HCT116 (cell line): ENCODE data around the gene BMP7. TPM values are rescaled to one million over a fixed set of nuclear protein-coding genes. Genes with fewer than 3 reads are reported as not detected.

ENCODE experiments used
- ATAC-seq: fragments of 200-7000 bp; cut with Tn5 transposase; 2 replicates; pipeline ENCODE4 v1.9.1; 2020; ENCODE audit warnings: mild to moderate bottlenecking, moderate library complexity
- BruUV-seq: library from RNA; stranded (reverse); fragments of 400-500 nt; replicated peaks from 2 replicates; lab custom pipeline; 2021; lab: Mats Ljungman, UMichigan
- CTCF ChIA-PET: fragments of 300-600 bp; sonication (Branson Sonifier 250); formaldehyde crosslinking; loops from one replicate; lab custom pipeline; 2021; ENCODE audit warnings: antibody characterized with exemption; lab: Charles Lee
- POLR2A ChIA-PET: fragments of 300-600, 350-600 bp; sonication (Branson Sonifier 250); formaldehyde crosslinking; loops from one replicate; lab custom pipeline; 2021; ENCODE audit warnings: antibody characterized with exemption; lab: Charles Lee
- RAD21 ChIA-PET, 2 experiments: fragments of 300-600 bp; sonication (Branson Sonifier 250); formaldehyde crosslinking; loops; one replicate each; lab custom pipeline; 2023; ENCODE audit warnings: low total read pairs in 2 of 2; ENCODE audit not compliant: uncharacterized antibody in 2 of 2, unreplicated experiment in 2 of 2, low non-redundant PET in 1 of 2; lab: Charles Lee
- DNase-seq: peaks from one replicate; pipeline ENCODE4 v3.0.0-alpha.2; 2010; ENCODE audit warnings: low read depth, low spot score
- H2AFZ ChIP-seq: fragments of 200-600 bp; shearing (Covaris generic), sonication (generic); 2 replicates; pipeline ENCODE4 v1.6.1; 2017; ENCODE audit warnings: low read depth, mixed run types, mixed read lengths, antibody characterized with exemption, low read length; ENCODE audit not compliant: poor library complexity, severe bottlenecking
- H3K27ac ChIP-seq: 2 replicates; pipeline ENCODE4 v1.5.1; 2012; ENCODE audit warnings: low read depth, low read length
- H3K27me3 ChIP-seq: fragments of 200-600 bp; sonication (generic); 2 replicates; pipeline ENCODE4 v1.6.1; 2016; ENCODE audit warnings: mixed run types, low read length, mixed read lengths; ENCODE audit not compliant: insufficient read depth
- H3K36me3 ChIP-seq, 2 experiments: fragments of 200-500 bp in 1 of 2; fragments of 200-600 bp in 1 of 2; sonication (Bioruptor generic) in 1 of 2; sonication (generic) in 1 of 2; 2 replicates each; pipeline versions ENCODE4 v1.5.1 to v1.6.1; 2014 to 2016; ENCODE audit warnings: low read length in 2 of 2, inconsistent platforms in 1 of 2, mixed read lengths in 1 of 2, mixed run types in 1 of 2; ENCODE audit not compliant: insufficient read depth in 2 of 2, control insufficient read depth in 1 of 2
- H3K4me1 ChIP-seq, 2 experiments: fragments of 200-600 bp in 1 of 2; sonication (generic) in 1 of 2; 2 replicates each; pipeline versions ENCODE4 v1.5.1 to v1.6.1; 2012 to 2017; ENCODE audit warnings: low read length in 2 of 2, inconsistent platforms in 1 of 2, mild to moderate bottlenecking in 1 of 2, mixed read lengths in 1 of 2, mixed run types in 1 of 2, moderate library complexity in 1 of 2; ENCODE audit not compliant: insufficient read depth in 2 of 2, control insufficient read depth in 1 of 2
- H3K4me2 ChIP-seq: fragments of 200-600 bp; sonication (generic); 2 replicates; pipeline ENCODE4 v1.6.1; 2017; ENCODE audit warnings: mixed run types, low read length, mixed read lengths
- H3K4me3 ChIP-seq, 2 experiments: fragments of 200-600 bp in 1 of 2; sonication (generic) in 1 of 2; replicated peaks in 1 of 2; 2 replicates each; pipeline ENCODE4 v1.5.1; 2011 to 2016; ENCODE audit warnings: low read length in 2 of 2, control low read depth in 1 of 2, low read depth in 1 of 2, mild to moderate bottlenecking in 1 of 2, mixed read lengths in 1 of 2, mixed run types in 1 of 2
- H3K79me2 ChIP-seq: fragments of 200-600 bp; sonication (generic); 2 replicates; pipeline ENCODE4 v1.6.1; 2017; ENCODE audit warnings: mild to moderate bottlenecking, mixed run types, low read length, moderate library complexity, mixed read lengths; ENCODE audit not compliant: insufficient read depth
- H3K9ac ChIP-seq: fragments of 200-600 bp; sonication (generic); 2 replicates; pipeline ENCODE4 v1.6.1; 2016; ENCODE audit warnings: low read length, mixed read lengths
- H3K9me2 ChIP-seq: fragments of 200-600 bp; sonication (generic), shearing (Covaris generic); 2 replicates; pipeline ENCODE4 v1.6.1; 2017; ENCODE audit warnings: mixed run types, mild to moderate bottlenecking, moderate library complexity; ENCODE audit not compliant: insufficient read depth
- H3K9me3 ChIP-seq, 2 experiments: fragments of 200-500 bp in 1 of 2; fragments of 200-600 bp in 1 of 2; sonication (Bioruptor generic) in 1 of 2; sonication (generic) in 1 of 2; 2 replicates each; pipeline ENCODE4 v1.6.1; 2014 to 2017; ENCODE audit warnings: low read length in 2 of 2, mixed read lengths in 2 of 2, inconsistent platforms in 1 of 2, low read depth in 1 of 2, mild to moderate bottlenecking in 1 of 2, mixed run types in 1 of 2, moderate library complexity in 1 of 2; ENCODE audit not compliant: control insufficient read depth in 1 of 2, insufficient read depth in 1 of 2
- H4K20me1 ChIP-seq: fragments of 200-600 bp; sonication (generic), shearing (Covaris generic); 2 replicates; pipeline ENCODE4 v1.6.1; 2017; ENCODE audit warnings: mixed run types, mild to moderate bottlenecking, moderate library complexity; ENCODE audit not compliant: insufficient read depth
- CEBPB ChIP-seq: IDR thresholded peaks from 2 replicates; pipeline ENCODE4 v1.6.1; 2012; ENCODE audit warnings: low read depth
- POLR2A ChIP-seq: IDR thresholded peaks from 2 replicates; pipeline ENCODE4 v1.7.0; 2011; ENCODE audit warnings: borderline replicate concordance; ENCODE audit not compliant: insufficient read depth, insufficient read length; ENCODE audit errors: extremely low read depth
- SP1 ChIP-seq: IDR thresholded peaks from 2 replicates; pipeline ENCODE4 v1.6.1; 2012; ENCODE audit warnings: low read depth
- SRF ChIP-seq: IDR thresholded peaks from 2 replicates; pipeline ENCODE4 v1.6.1; 2012; ENCODE audit warnings: low read depth
- YY1 ChIP-seq: IDR thresholded peaks from 2 replicates; pipeline ENCODE4 v1.6.1; 2011; ENCODE audit warnings: low read length, low read depth, moderate library complexity, mild to moderate bottlenecking; ENCODE audit not compliant: insufficient replicate concordance; ENCODE audit errors: extremely low read depth
- intact Hi-C: fragments of 100-400 bp; cut with micrococcal nuclease; formaldehyde crosslinking; loops from 2 replicates; pipeline ENCODE4 v1.10.0; 2022
- total RNA-seq: library from RNA; stranded (reverse); gene quantifications from one replicate; pipeline ENCODE4 v1.2.1, GENCODE V29; 2021; ENCODE audit not compliant: unreplicated experiment
- TF ChIP-seq, protein P1 (sequence below): IDR thresholded peaks from 2 replicates; pipeline ENCODE4 v1.6.1; 2012; ENCODE audit warnings: low read depth
- TF ChIP-seq, protein P2 (sequence below): IDR thresholded peaks from 2 replicates; pipeline ENCODE4 v1.6.1; 2011; ENCODE audit warnings: mild to moderate bottlenecking, low read length, moderate library complexity; ENCODE audit not compliant: insufficient replicate concordance; ENCODE audit errors: extremely low read depth

Gene BMP7
- total RNA-seq, 1 experiment from 2014 or later, result 7.0 TPM

DNA sequence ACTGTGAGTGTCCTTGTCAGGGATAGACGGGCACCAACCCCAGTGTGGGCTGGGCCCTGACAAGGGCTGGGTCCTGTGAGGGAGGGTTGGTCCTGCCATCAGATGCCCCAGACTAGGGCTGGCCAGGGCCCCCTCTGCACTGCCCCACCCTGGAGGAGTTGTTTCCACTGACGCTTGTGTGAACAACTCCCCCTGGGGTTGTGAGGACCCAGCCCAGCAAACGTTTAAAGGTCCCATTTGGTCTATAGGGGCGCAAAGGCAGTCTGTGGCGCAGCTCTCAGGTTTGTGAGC is 104.1 kb downstream of the BMP7 start:
- POLR2A ChIA-PET, result no interaction called here
- no peaks in the 10 kb centered on the region; the same call in 1 of the 2 replicates for H3K27me3 ChIP-seq
- CTCF ChIA-PET, result no interaction called here
- no peak overlapping the region for H3K4me2 ChIP-seq
- DNase-seq (no peak), ATAC-seq (no peak)
- no TSS peak for BruUV-seq
- intact Hi-C loops, result no loop called here
- no peaks in the 10 kb centered on the region for H3K36me3 ChIP-seq
- RAD21 ChIA-PET, result no interaction called here
- no peak overlapping the region for H3K27ac ChIP-seq
- H3K79me2 ChIP-seq, result no peaks in the 10 kb centered on the region
- H3K9me2 ChIP-seq, result no peaks in the 10 kb centered on the region
- no peaks in the 10 kb centered on the region for H3K9me3 ChIP-seq
- no peaks in the 10 kb centered on the region for H4K20me1 ChIP-seq
- no peak overlapping the region for H2AFZ ChIP-seq
- TF ChIP-seq POLR2A (no peak), SRF (no peak), YY1 (no peak), SP1 (no peak), CEBPB (no peak)
- TF ChIP-seq, protein P1, sequence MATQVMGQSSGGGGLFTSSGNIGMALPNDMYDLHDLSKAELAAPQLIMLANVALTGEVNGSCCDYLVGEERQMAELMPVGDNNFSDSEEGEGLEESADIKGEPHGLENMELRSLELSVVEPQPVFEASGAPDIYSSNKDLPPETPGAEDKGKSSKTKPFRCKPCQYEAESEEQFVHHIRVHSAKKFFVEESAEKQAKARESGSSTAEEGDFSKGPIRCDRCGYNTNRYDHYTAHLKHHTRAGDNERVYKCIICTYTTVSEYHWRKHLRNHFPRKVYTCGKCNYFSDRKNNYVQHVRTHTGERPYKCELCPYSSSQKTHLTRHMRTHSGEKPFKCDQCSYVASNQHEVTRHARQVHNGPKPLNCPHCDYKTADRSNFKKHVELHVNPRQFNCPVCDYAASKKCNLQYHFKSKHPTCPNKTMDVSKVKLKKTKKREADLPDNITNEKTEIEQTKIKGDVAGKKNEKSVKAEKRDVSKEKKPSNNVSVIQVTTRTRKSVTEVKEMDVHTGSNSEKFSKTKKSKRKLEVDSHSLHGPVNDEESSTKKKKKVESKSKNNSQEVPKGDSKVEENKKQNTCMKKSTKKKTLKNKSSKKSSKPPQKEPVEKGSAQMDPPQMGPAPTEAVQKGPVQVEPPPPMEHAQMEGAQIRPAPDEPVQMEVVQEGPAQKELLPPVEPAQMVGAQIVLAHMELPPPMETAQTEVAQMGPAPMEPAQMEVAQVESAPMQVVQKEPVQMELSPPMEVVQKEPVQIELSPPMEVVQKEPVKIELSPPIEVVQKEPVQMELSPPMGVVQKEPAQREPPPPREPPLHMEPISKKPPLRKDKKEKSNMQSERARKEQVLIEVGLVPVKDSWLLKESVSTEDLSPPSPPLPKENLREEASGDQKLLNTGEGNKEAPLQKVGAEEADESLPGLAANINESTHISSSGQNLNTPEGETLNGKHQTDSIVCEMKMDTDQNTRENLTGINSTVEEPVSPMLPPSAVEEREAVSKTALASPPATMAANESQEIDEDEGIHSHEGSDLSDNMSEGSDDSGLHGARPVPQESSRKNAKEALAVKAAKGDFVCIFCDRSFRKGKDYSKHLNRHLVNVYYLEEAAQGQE, result no peak
- TF ChIP-seq, protein P2, sequence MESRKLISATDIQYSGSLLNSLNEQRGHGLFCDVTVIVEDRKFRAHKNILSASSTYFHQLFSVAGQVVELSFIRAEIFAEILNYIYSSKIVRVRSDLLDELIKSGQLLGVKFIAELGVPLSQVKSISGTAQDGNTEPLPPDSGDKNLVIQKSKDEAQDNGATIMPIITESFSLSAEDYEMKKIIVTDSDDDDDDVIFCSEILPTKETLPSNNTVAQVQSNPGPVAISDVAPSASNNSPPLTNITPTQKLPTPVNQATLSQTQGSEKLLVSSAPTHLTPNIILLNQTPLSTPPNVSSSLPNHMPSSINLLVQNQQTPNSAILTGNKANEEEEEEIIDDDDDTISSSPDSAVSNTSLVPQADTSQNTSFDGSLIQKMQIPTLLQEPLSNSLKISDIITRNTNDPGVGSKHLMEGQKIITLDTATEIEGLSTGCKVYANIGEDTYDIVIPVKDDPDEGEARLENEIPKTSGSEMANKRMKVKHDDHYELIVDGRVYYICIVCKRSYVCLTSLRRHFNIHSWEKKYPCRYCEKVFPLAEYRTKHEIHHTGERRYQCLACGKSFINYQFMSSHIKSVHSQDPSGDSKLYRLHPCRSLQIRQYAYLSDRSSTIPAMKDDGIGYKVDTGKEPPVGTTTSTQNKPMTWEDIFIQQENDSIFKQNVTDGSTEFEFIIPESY, result no peak
- H3K4me3 ChIP-seq, result no peak overlapping the region
- H3K4me1 ChIP-seq, result peaks cover 0 to 2% of the 10 kb centered on the region in 2 experiments; a peak in 2 of 4 replicates
- no peak overlapping the region for H3K9ac ChIP-seq
